GM18870 (cell line): ENCODE data around the gene KIF9.
"Not testable (repeated sequence)": the region's sequence is repeated elsewhere in the genome, so short reads cannot be mapped to it uniquely, and the experiment has no call there.

Experiments
- ATAC-seq: cut with Tn5 transposase; IDR thresholded peaks from one replicate; pipeline ENCODE4 v1.9.1; 2021; ENCODE audit warnings: moderate library complexity; ENCODE audit not compliant: unreplicated experiment

The KIF9 gene

DNA sequence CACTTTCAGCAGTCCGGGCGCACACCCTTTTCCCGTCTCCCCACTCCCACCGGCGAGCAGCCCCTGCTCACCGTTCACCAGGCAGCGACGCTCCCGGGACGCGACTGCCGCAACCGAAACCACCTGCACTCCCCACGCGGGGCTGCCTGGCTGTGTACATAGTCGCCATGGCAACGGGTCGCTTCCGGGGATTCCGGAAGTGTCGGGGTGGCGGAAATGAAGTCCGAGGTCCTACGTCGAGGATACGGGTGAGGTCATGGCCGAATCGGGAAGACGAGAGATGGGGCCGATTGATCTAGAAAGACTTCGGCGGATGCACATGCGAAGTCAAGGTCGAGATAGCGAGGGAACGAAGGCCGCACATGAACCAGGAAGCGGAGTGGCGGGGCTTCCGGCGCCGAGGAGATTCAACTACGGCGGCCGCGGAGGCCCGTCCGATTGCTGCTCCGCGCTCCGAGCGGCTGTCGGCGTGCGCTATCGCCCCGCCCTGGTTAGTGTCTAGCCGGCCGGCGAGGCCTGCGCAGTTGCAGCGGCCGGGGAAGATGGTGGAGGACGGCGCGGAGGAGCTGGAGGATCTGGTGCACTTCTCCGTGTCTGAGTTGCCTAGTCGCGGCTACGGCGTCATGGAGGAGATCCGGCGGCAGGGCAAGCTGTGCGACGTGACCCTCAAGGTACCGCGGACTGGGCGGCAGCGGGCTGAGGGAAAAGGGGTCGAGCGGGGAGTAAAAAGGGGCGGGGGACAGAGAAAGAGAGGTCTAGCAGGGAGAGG, at the start of gene KIF9, which contains the start of gene KLHL18:
Gene KIF9, minus strand, starts transcription at position 376 of the 769 bp plus-strand sequence. CDS start 5,425 bp downstream, outside the sequence.
Gene KLHL18, plus strand, starts transcription at position 521 of the 769 bp plus-strand sequence. Its CDS starts 22 bp downstream, at position 543.
- peak; percentile 70 for ATAC-seq

DNA sequence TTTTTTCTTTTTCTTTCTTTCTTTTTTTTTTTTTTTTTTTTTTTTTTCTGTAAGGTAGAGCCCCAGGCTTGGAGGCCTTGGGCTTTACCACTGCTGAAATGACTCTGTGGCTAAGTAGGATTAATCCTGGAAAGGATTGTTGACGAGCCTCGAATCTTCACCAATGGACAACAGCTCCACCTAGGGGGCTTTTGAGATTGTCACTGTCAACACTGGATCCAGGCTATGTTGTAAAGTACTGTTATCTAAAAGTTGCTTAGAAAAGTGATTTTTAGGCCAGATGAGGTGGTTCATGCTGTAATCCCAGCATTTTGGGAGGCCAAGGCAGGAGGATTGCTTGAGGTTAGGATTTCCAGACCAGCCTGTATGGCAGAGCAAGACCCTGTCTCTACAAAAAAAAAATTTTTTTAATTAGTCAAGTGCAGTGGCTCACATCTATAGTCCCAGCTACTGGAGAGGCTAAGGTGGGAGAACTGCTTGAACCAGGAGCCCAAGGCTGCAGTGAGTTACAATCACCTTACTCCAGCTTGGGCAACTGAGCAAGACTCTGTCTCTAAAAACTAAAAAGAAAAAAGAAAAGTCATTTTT, 41.8 kb upstream of the KIF9 start:
- ATAC-seq = no peak

GRCh38 chr3:47323431-47324277, 41.1 kb upstream of the KIF9 start:
- no peak for ATAC-seq

GRCh38 chr3:47319956-47320355, 37.4 kb upstream of the KIF9 start:
- no peak for ATAC-seq

- no peak for ATAC-seq
Measured at GRCh38 chr3:47318916-47319315, 36.3 kb upstream of the KIF9 start.

DNA sequence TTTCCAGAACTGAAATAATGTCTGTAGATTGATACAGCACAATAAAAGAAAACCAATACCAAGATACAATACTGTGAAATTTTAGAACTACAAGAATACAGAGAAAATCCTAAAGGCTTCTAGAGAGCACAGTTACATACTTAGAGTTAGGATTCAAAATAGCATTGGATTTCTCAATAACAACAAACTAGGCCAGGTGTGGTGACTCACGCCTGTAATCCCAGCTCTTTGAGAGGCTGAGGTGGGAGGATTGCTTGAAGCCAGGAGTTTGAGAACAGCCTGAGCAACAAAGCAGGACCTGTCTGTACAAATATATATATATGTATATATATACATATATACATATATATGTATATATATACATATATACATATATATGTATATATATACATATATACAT, 33.6 kb upstream of the KIF9 start:
- not testable (repeated sequence) for ATAC-seq

DNA sequence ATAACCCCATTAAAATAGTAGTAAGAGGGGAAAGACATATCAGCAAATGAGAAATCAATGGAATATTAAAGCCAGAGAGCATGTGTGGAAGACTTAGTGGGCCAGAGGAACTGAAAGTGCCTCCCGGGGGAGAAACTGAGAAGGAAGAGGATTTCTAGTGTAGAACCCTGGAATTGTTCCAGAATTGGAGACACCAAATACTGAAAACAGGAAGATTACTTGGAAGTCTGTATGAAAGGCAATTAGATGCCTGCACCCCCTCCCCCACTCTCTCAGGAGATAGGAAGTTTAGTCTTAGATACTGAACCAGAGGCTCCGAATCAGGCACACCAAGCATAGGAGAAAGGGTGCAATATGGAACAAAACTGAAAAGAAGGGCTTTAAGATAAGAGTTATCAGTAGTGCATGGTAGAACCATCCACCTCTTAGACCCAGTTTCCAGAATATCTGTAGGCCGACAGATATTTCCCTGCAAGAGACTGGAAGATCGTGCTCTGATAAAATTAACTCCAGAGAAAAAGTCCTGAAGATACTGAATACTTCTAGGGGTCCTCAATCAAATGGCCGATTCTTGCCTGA, 32.6 kb upstream of the KIF9 start:
- ATAC-seq = no peak

GRCh38 chr3:47314056-47314764, 31.6 kb upstream of the KIF9 start:
- no peak for ATAC-seq

DNA sequence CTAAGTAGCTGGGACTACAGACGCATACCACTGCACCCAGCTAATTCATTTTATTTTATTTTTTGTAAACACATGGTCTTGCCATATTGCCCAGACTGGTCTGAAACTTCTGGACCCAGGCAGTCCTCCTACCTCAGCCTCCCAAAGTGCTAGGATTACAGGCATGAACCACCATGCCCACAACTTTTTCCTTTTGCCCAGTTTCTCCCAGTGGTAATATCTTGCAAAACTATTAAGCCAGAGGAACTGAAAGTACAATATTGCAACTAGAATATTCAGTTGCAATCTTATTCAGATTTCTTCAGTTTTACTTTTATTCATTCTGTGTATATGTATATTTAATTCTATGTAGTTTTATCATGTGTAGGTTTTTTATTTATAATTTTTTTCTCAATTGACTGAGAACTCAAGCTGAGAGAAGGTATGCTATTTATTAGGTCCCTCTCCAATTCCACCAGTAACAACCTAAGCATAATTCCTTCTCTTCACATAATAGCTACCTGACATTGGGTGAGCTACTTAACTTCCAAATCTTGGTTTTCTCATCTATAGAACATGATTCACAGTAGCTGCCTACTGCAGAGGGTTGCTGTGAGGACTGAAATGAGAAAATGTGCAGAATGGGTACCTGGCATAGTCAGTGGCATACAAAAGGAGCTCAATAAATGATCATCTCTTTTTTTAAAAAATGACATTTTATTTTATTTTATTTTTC, 30.9 kb upstream of the KIF9 start:
- ATAC-seq = no peak

DNA sequence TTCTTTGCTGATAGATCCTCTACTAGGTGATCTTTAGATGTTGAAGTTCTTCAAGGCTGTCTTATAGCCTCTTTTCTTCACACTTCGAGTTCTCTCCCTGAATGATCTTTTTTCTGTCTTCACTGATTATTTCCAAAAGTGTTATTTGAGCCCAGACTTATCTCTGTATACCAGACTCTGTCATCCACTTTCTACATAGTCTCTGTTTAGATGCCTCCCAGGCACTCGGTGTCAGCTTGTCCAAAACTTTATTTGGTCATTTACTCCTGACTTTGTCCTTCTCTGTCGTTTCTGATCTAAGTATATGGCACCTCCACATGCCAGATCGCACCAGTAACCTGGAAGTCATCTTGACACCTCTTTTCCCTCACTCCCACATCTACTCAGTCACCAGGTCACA, 27.8 kb upstream of the KIF9 start:
- ATAC-seq = no peak

GRCh38 chr3:47309231-47309630, 26.6 kb upstream of the KIF9 start:
- ATAC-seq = not testable (repeated sequence)

DNA sequence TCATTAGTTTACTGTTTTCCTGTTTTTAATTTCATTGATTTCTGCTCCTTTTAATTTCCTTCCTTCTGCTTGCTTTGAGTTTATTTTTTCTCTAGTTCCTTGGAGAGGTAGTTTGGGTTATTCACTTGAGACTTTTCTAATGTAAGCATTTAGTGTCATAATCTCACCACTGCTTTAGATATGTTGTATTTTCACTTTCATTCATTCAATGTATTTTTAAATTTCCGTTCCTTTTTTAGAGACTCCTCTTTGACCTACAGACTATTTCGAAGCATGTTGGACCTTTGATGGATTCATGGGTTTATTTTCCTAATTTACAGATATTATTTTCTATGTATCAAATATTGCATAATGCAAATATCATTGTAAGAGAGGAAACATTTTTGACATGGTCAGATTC, 23.4 kb upstream of the KIF9 start:
- ATAC-seq = no peak

DNA sequence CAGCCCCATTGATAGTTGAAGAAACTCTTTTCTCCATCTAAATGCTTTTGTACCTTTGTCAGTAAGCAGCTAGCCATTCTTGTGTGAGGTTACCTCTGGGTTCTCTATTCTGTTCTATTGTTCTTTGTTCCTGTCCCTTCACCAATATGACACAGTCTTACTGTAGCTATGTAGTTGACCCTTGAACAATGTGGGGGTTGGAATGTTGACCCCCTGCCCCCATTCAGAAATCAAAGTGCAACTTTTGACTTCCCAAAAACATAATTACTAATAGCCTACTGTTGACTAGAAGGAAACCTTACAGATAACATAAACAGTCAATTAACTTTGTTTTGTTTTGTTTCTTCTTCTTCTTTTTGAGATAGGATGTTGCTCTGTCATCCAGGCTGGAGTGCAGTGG, 18.9 kb upstream of the KIF9 start:
- ATAC-seq = no peak

DNA sequence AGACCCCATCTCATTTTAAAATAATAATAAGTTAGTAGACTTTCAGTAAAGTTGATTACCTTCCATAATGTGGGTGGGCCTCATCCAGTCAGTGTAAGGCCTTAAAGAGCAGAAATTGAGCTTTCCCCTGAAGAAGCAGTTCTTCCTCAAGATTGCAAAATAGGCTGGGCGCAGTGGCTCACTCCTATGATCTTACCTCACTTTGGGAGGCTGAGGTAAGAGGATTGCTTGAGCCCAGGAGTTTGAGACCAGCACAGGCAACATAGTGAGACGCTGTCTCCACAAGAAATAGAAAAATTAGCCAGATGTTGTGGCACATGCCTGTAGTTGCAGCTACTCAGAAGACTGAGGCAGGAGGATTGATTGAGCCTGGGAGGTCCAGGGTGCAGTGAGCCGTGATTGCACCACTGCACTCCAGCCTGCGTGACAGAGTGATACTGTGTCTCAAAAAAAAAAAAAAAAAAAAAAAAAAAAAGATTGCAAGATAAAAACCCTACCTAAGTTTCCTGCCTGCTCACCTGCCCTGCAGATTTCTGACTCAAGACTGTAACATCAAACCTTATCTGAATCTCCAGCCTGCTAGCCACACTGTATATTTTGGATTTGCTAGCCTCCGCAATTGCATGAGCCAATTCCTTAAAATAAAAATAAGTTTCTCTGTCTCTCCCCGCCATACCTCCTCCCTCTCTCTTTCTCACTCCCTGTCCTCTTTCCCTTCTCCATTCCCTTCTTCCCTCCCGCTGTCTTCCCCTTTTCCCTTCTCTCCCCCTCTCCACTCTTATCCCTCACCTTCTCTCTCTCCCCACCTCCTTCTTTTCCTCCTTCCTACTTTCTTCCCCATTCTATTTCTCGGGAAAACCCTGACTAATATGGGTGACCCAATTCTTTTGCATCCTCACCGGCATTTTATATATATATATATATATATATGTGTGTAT, 17.1 kb upstream of the KIF9 start:
- no peak for ATAC-seq

DNA sequence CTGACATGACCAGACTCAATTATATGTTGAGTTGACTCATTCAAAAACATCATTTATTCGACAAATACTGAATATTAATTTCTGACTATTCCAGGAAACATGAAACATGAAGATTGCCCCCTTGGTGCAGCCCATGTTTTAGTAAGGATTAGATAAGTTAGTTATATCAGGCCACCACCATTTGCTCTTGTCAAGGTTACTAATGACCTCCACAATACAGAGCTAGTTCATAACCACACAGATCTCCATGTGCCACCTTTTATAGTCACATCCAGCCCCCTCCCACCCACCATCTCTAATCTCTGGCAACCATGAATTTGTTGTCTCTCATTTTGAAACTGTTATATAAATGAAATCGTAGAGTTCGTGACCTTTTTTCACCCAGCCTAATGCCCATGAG, 15.8 kb upstream of the KIF9 start:
- no peak for ATAC-seq

DNA sequence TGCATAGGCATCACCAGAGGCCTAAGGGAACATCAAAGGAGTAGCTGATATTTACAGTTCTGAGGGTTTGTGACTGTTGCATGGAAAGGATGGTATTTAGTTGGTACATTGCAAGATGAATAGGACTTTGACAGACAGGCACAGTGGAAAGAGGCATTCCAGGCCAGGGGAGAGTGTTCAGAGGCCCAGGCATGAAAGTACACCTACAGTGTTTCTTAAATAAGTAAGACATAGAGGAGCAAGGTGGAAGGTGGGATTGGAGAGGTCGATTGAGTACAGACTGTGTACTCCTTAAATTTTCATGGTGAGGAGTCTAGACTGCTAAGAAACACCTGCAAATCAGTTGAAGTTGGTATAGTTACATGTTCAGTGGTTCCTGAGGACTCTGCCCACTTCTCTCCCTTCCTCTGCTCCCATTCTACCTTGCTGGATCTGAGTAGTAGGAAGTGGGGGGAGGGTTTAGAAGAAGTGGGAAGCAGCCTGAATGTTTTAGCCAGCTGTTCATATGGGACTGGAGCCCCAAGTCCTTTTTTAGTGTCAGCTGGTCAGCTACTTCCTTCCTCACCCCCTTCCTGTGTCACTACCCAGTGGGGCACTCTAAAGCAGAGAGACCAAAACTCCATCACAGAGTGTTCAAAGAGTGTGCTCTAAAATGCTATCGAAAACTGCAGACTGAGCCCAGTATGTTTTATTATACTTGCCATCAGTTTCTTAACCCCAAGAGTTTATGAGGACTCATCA, 14.1 kb upstream of the KIF9 start:
- no peak for ATAC-seq

DNA sequence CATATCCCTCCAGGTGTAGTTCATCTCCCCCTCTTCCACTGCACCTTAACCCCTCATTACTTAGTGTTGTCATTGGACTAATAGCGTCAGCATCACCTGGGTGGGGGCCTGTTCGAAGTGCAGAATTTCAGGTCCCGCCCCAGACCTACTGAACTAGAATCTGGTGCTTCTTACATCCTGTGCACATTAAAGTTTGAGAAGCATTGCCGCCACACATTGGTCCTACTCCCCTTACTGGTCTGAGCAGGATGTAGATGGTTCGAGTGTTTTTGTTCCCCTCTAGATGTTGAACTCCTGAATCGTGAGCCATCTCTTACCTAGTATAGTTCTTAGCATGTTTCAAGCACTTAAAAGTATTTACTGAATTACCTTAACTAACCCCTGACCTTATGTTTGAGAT, 13.4 kb upstream of the KIF9 start:
- ATAC-seq = no peak

- ATAC-seq = no peak
Measured at GRCh38 chr3:47295322-47295721, 12.7 kb upstream of the KIF9 start.
